Thymus (tissue), 11 donors: ENCODE measurements around the gene COPE. TPM values are rescaled to one million over a fixed set of nuclear protein-coding genes. Genes with fewer than 3 reads are reported as not detected.
A peak's percentile ranks its signal among the peaks of the same experiment; 100 is the strongest.

Source experiments
- DNase-seq, 9 donors: peaks; one replicate each; pipeline ENCODE4 v3.0.0-alpha.2; 2013; ENCODE audit warnings: low spot score in 9 of 9, low read depth in 6 of 9, missing footprints in 1 of 9
- H3K27ac ChIP-seq, 2 donors: one replicate each; pipeline ENCODE4 v1.5.1; 2013; ENCODE audit warnings: control low read depth in 1 of 2, low read depth in 1 of 2, low read length in 1 of 2, mild to moderate bottlenecking in 1 of 2, moderate library complexity in 1 of 2
- H3K27me3 ChIP-seq, 2 donors: one replicate each; pipeline ENCODE4 v1.5.1; 2013; ENCODE audit warnings: low read length in 1 of 2; ENCODE audit not compliant: control insufficient read depth in 2 of 2, insufficient read depth in 1 of 2
- H3K36me3 ChIP-seq, 2 donors: one replicate each; pipeline ENCODE4 v1.5.1; 2013; ENCODE audit warnings: low read length in 1 of 2, mild to moderate bottlenecking in 1 of 2, moderate library complexity in 1 of 2; ENCODE audit not compliant: control insufficient read depth in 2 of 2, insufficient read depth in 2 of 2
- H3K4me1 ChIP-seq, 2 donors: one replicate each; pipeline ENCODE4 v1.5.1; 2013; ENCODE audit warnings: low read length in 2 of 2; ENCODE audit not compliant: control insufficient read depth in 2 of 2, insufficient read depth in 2 of 2
- H3K4me3 ChIP-seq, 2 donors: one replicate each; pipeline ENCODE4 v1.5.1; 2013; ENCODE audit warnings: low read length in 2 of 2, control low read depth in 1 of 2, mild to moderate bottlenecking in 1 of 2
- H3K9me3 ChIP-seq, 2 donors: one replicate each; pipeline ENCODE4 v1.5.1; 2013; ENCODE audit warnings: low read length in 1 of 2, mild to moderate bottlenecking in 1 of 2; ENCODE audit not compliant: control insufficient read depth in 2 of 2, insufficient read depth in 1 of 2
- WGBS: extraction: QIAGEN DNeasy Blood & Tissue Kit; methylation state at CpG from one replicate; pipeline ENCODE4 v1.1.7; 2013; 5-methylcytosine and 5-hydroxymethylcytosine counted together
- polyA plus RNA-seq: library from polyadenylated mRNA; stranded (reverse); fragments of 200-250 nt; gene quantifications from one replicate; pipeline ENCODE4 v1.2.3, GENCODE V29; 2013
- total RNA-seq: library from RNA; stranded (reverse); fragments of 120-200 nt; gene quantifications from one replicate; pipeline ENCODE4 v1.2.4, GENCODE V29; 2013
- donor health status: healthy.

The COPE gene
- total and polyA plus RNA-seq, 2 donors, result 180 to 197 TPM

DNA sequence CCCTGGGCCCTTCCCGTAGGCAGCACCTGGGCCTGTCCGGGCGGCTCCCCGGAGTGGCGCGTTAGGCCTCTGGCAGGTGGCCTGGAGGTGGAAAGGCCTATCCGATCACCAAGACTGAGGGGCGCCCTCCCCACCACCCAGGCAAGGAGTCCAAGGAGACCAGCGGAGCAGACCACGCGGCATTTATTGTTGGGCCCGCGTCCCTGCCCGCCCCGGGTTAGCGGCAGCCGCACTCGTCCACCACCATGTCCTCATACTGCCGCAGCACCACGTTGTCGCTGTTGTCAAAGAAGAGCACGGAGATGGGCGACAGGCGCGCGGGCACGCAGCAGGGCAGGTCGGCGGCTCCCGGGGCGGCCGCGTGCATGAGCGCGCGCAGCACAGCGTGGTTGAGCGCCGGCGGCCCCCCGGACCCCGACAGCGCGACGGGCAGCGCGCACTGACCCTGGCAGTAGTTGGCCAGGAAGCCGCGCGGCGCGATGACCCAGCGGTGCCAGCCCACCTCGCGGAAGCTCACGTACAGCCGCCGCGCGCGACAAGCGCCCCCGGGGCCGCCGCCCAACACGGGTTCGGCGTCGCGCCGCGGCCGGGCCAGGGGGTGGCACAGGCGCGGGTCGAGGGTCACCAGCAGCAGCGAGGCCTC is 50.7 kb downstream of the COPE start:
- 62% methylated on average over 77 of the region's 77 CpGs for WGBS
- no peak overlapping the region for H3K27ac ChIP-seq
- H3K4me3 ChIP-seq, result no peak overlapping the region
- no peak for DNase-seq
- peaks cover 0 to 10% of the 10 kb centered on the region in 2 donors for H3K4me1 ChIP-seq
- peaks cover 46 to 50% of the 10 kb centered on the region in 2 donors for H3K36me3 ChIP-seq
- H3K27me3 ChIP-seq, result peaks cover 36 to 52% of the 10 kb centered on the region in 2 donors
- no peaks in the 10 kb centered on the region for H3K9me3 ChIP-seq

DNA sequence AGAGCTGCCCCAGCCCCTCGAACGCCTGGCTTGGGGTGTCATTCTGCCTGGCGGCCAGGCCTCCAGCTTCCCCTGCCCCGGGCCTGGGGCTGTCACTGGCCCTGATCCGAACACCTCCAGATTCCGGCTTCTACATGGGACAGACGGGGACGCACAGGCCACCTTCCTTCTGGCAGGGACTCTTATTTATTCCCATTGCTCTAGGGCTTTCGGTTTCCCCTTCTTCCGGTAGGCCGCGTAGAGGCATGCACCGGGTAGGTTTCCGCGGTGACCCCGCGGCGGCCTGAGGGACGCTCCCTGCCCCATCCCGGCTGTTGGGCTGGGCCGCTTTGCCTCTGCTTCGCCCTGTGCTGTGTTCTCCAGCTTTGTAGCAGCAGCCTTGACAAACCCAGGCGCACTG is 51.4 kb downstream of the COPE start:
- Histone ChIP-seq H3K27ac (no peak overlapping the region), H3K27me3 (peaks cover 36 to 48% of the 10 kb centered on the region in 2 donors), H3K4me1 (peaks cover 0 to 10% of the 10 kb centered on the region in 2 donors), H3K36me3 (peaks cover 53 to 57% of the 10 kb centered on the region in 2 donors), H3K4me3 (no peak overlapping the region), H3K9me3 (no peaks in the 10 kb centered on the region)
- 95% methylated on average over 23 of the region's 23 CpGs for whole genome bisulfite sequencing
- DNase-seq, result no peak

DNA sequence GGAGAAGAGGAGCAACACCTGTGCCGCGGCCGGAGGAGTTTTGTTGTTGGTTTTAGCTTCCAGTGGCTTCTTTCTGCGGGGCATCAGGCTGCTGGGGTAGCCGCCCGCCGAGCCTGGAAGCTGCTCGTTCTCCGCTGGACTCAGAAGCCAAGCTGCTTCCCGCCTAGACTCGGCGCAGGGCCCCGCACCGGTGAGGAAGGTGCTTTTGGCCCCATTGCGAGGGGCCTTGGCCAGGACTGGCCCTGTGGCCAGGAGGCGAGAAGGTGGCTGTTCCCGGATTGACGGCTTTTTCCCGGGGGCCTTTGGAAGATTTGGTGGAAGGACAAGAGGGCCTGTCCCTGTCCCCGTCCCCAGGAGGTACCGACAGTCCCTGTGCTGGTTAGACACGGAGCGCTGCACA is 52.0 kb downstream of the COPE start:
- DNase-seq, result no peak
- no peaks in the 10 kb centered on the region for H3K9me3 ChIP-seq
- H3K36me3 ChIP-seq, result peaks cover 58 to 63% of the 10 kb centered on the region in 2 donors
- H3K27ac ChIP-seq, result no peak overlapping the region
- peaks cover 36 to 46% of the 10 kb centered on the region in 2 donors for H3K27me3 ChIP-seq
- H3K4me1 ChIP-seq, result peaks cover 0 to 9% of the 10 kb centered on the region in 2 donors
- H3K4me3 ChIP-seq, result no peak overlapping the region
- 98% methylated on average over 23 of the region's 23 CpGs for WGBS

DNA sequence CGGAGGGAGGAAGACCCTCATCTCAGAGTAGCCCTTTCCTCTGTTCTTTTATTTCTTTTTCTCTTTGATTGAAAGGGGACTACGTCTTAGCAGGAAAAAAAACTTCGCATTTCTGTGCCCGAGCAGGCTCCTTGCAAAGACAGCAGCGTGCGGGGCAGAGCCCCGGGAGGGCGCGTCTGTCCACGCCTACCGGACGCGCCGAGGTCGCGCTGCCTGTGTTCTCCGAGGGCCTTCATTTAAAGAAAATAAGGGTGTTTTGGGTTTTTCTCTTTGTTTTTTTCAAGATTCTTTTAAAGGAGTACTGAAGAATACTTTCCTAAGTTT is 52.4 kb downstream of the COPE start:
- Histone ChIP-seq H3K4me3 (no peak overlapping the region), H3K27me3 (peaks cover 33 to 45% of the 10 kb centered on the region in 2 donors), H3K27ac (no peak overlapping the region), H3K4me1 (peaks cover 0 to 9% of the 10 kb centered on the region in 2 donors), H3K9me3 (no peaks in the 10 kb centered on the region), H3K36me3 (peaks cover 63 to 67% of the 10 kb centered on the region in 2 donors)
- whole genome bisulfite sequencing, result 96% methylated on average over 17 of the region's 17 CpGs
- DNase-seq, result no peak

DNA sequence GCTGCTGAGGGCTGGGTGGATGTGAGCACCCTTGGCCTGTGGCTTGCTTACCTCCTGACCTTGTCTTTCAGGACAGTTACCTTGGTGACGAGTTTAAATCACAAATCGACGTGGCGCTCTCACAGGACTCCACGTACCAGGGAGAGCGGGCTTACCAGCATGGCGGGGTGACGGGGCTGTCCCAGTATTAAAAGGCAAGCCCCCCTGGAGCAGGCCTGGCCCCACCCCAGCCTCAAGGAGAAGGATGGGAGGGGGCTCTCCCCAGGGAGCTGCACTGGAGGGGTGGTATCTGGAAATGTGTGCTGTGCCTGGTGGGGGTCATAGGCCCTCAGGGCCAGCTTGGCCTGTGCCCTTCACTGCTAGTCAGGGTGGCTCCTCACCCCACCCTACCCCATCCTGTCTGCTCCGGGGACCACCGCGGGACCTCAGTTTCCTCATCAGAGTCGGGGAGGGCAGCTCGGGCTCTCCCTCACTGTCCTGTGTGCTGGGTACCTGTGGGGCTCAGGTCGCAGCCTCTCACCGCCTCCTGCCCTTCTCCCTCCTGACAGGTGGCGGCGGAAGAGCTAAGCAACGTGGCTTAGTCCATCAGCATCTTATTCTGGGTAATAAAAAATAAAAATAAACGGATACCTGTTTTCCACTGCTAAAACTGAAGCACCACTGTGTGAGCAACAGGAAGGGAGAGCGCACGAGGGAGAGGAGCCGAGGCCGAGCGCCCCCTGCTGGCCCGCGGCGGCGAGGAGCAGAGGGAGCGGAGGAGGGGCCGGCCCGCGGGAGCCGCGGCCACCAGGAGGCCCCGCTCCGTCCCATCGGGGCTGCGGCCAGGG is 53.0 kb downstream of the COPE start:
- 68% methylated on average over 38 of the region's 38 CpGs for WGBS
- Histone ChIP-seq H3K36me3 (peaks cover 68 to 73% of the 10 kb centered on the region in 2 donors), H3K9me3 (no peaks in the 10 kb centered on the region), H3K4me1 (peaks cover 0 to 4% of the 10 kb centered on the region in 2 donors), H3K27me3 (peaks cover 29 to 39% of the 10 kb centered on the region in 2 donors), H3K27ac (peak overlapping the region in 1 of 2 donors; percentile 8), H3K4me3 (no peak overlapping the region)
- peak in 8 of 9 donors; percentile 16 to 65 (median 31) for DNase-seq

DNA sequence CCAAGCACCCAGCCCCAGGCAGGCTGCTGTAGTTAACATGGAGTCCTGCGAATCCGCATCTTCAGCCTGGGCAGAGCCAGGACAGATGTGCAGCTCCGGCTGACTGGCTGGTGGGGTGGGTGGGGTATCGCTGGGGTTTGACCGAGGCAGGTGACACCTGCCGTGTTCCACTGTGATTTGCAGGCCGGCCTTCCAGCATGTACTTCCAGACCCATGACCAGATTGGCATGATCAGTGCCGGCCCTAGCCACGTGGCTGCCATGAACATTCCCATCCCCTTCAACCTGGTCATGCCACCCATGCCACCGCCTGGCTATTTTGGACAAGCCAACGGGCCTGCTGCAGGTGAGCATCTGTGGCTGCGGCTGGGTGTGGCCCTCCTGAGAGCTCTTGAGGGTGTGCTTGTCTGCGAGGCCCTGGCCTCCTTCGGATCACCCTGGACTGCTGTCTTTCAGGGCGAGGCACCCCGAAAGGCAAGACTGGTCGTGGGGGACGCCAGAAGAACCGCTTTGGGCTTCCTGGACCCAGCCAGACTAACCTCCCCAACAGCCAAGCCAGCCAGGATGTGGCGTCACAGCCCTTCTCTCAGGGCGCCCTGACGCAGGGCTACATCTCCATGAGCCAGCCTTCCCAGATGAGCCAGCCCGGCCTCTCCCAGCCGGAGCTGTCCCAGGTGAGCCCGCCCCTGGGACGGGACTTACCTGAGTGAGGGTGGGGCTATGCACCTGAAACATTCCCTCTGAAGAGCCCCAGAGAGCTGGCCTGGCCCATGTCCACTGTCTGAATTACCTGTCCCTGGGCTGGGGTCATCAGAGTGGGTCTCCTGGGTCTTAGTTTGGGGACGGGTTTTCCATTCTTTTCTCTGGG is 53.8 kb downstream of the COPE start:
- Histone ChIP-seq H3K27ac (no peak overlapping the region), H3K4me3 (no peak overlapping the region), H3K9me3 (no peaks in the 10 kb centered on the region), H3K27me3 (peaks cover 23 to 30% of the 10 kb centered on the region in 2 donors), H3K4me1 (peaks cover 0 to 4% of the 10 kb centered on the region in 2 donors), H3K36me3 (peaks cover 77 to 81% of the 10 kb centered on the region in 2 donors)
- 97% methylated on average over 27 of the region's 27 CpGs for WGBS
- no peak for DNase-seq

DNA sequence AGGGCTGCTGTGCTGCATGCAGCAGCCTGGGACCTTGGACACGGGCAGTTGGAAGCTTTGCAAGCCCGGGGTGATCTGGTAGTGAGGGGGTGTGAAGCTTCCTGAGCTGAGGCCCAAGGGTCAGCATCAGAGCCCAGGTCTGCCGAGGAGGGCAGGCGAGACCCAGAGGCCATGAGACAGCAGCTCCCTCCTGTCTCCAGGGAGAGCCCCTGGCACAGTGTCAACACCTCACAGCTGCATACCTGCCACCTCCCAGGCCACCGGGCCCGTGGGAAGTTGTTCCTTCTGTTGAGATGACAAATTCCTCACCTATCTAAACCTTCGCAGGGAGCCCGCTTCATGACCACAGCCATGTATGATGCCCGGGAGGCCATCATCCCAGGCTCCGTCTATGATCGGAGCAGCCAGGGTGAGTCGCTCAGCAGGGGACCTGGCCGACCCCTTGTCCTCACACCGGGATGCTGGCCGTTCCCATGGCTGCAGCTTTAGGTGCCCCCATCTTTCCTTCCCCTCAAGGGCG is 55.3 kb downstream of the COPE start:
- 93% methylated on average over 16 of the region's 16 CpGs for WGBS
- Histone ChIP-seq H3K4me3 (no peak overlapping the region), H3K36me3 (peaks cover 91 to 96% of the 10 kb centered on the region in 2 donors), H3K27me3 (peaks cover 12 to 18% of the 10 kb centered on the region in 2 donors), H3K27ac (no peak overlapping the region), H3K4me1 (peaks cover 0 to 17% of the 10 kb centered on the region in 2 donors), H3K9me3 (no peaks in the 10 kb centered on the region)
- DNase-seq, result no peak

DNA sequence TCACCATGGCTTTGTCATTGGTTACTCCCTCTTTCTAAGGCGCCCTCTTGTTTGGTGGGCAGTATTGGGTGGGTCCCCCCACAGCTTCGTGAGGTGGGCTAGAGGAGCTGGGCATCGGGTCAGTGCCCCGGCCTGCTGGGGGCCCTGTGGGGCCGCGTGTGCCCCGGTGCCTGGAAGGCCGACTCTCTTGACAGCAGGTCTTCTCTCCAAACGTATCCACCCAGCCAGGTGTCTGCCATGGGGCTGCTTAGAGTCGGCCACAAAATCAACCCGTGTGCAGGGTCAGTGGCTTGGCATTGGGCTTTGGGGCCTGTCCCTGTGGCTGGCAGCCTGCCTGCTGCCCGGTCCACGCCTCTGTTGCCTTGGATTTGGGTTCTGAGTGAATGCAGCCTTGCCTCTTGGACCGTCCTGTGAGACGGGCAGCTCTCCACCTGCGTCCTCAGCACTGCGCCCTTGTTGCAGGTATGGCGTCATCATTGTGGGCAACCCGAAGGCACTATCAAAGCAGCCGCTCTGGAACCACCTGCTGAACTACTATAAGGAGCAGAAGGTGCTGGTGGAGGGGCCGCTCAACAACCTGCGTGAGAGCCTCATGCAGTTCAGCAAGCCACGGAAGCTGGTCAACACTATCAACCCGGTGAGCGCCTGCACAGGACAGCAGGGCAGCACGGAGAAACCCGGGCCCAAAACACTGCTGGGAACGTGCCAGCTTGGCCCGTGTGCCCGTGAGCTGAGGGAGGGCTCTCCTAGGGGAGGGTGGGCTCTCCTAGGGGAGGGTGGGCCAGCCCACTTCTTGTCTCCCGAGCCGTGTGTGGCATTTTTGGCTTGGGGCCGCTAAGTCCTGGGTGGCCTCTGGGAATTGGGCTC is 56.0 kb downstream of the COPE start:
- H3K9me3 ChIP-seq, result no peaks in the 10 kb centered on the region
- peaks cover 5 to 12% of the 10 kb centered on the region in 2 donors for H3K27me3 ChIP-seq
- peaks cover 96 to 98% of the 10 kb centered on the region in 2 donors for H3K36me3 ChIP-seq
- WGBS, result 96% methylated on average over 33 of the region's 33 CpGs
- no peak overlapping the region for H3K27ac ChIP-seq
- H3K4me1 ChIP-seq, result peaks cover 0 to 21% of the 10 kb centered on the region in 2 donors
- no peak for DNase-seq
- H3K4me3 ChIP-seq, result no peak overlapping the region
